Measurements from ENCODE around the gene WNK2. TPM values are rescaled to one million over a fixed set of nuclear protein-coding genes. Genes with fewer than 3 reads are reported as not detected.

The WNK2 gene
- total RNA-seq, 2 experiments from 2014 or later: 1.7 to 2.8 TPM

DNA sequence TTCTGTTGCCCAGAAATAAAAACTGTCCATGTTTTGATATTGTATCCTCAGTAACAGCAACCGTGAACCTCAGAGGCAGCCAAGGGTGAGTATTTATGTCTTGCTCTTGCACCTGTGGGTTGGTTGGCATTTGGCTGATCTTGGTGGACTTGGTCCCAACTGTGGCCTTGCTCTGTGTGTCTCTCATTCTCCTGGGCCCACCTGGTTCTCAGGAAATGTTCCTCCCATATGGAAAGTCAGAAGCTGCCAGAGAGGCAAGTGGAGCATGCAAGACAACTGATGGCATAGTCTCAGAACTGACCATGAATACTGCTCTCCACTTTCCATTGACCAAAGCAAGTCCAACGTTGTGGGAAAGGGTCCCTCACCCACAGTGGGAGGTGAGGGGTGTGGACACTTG lies 36.3 kb upstream of the WNK2 start:
- DNase-seq (no peak), ATAC-seq (no peak)
- TF ChIP-seq, protein P1, sequence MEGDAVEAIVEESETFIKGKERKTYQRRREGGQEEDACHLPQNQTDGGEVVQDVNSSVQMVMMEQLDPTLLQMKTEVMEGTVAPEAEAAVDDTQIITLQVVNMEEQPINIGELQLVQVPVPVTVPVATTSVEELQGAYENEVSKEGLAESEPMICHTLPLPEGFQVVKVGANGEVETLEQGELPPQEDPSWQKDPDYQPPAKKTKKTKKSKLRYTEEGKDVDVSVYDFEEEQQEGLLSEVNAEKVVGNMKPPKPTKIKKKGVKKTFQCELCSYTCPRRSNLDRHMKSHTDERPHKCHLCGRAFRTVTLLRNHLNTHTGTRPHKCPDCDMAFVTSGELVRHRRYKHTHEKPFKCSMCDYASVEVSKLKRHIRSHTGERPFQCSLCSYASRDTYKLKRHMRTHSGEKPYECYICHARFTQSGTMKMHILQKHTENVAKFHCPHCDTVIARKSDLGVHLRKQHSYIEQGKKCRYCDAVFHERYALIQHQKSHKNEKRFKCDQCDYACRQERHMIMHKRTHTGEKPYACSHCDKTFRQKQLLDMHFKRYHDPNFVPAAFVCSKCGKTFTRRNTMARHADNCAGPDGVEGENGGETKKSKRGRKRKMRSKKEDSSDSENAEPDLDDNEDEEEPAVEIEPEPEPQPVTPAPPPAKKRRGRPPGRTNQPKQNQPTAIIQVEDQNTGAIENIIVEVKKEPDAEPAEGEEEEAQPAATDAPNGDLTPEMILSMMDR (IDR thresholded peaks at IDR 0.05): no peak
- H3K27ac Mint-ChIP-seq: peak overlapping the region; percentile 99
- ChIA-PET CTCF (interaction anchor here (1.2 to 2.8 kb wide), 3 partner anchors 21 to 39 kb away, joined by 3 to 8 read pairs (median 3); no protein-coding TSS in a partner anchor), POLR2A (interaction anchor here (1.4 to 2.5 kb wide), 2 partner anchors 13 to 83 kb away, joined by 5 to 12 read pairs; partner anchors contain the start of gene NINJ1)
- H3K9me3 Mint-ChIP-seq: peaks cover 29% of the 10 kb centered on the region
- intact Hi-C loops (cut with micrococcal nuclease): no loop called here
- no peaks in the 10 kb centered on the region for H3K27me3 Mint-ChIP-seq
- H3K4me3 Mint-ChIP-seq: no peak overlapping the region
- H3K4me1 Mint-ChIP-seq (ENCODE audit: low read depth): peaks cover 57% of the 10 kb centered on the region
- peaks cover 32% of the 10 kb centered on the region for H3K36me3 Mint-ChIP-seq (ENCODE audit: low read depth)

DNA sequence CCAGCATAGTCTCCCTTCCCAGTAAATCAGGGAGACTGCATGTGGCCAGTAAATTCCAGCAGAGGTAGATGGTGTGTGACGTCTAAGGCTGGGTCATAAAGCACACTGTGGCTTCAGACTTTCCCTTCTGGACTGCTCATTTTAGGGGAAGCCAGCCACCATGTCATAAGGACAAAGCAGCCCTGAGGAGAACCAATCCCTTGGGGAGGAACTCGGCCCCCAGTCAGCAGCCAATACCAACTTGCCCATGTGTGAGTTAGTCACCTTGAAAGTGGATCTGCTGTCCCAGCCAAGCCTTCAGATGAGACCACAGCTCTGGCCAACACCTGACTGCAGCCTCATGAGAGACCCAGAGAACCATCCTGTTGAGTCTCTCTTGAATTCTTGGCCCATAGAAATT lies 35.2 kb upstream of the WNK2 start:
- peaks cover 29% of the 10 kb centered on the region for H3K9me3 Mint-ChIP-seq
- H3K27ac Mint-ChIP-seq: peak overlapping the region; percentile 84
- TF ChIP-seq, protein P1 (IDR thresholded peaks at IDR 0.05): no peak
- DNase-seq (peak; percentile 48), ATAC-seq (no peak)
- ChIA-PET CTCF (no interaction called here), POLR2A (interaction anchor here (1.0 to 1.1 kb wide), 2 partner anchors 15 to 195 kb away, joined by 3 read pairs; no protein-coding TSS in a partner anchor)
- no peaks in the 10 kb centered on the region for H3K27me3 Mint-ChIP-seq
- peaks cover 50% of the 10 kb centered on the region for H3K4me1 Mint-ChIP-seq (ENCODE audit: low read depth)
- H3K36me3 Mint-ChIP-seq (ENCODE audit: low read depth): peaks cover 32% of the 10 kb centered on the region
- peak overlapping the region; percentile 10 for H3K4me3 Mint-ChIP-seq
- intact Hi-C loops (cut with micrococcal nuclease): no loop called here

DNA sequence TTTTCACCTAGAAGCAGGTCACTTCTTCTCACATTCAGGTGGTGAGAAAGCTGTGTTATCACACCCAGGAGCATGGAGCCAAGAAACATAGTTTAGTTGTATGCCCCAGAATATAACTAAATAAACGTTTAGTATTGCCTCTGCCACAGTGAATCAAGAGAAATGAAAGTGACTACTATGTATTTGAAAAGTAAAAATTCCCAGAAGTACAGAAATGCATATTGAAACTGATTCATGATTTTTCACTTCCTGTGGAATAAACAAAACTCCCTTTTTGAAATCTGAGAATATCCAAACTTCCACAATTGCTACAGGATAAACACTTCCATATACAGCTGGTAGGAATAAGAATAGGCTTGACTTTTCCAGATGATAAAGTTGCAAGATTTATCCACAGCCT lies 34.6 kb upstream of the WNK2 start:
- DNase-seq (no peak), ATAC-seq (no peak)
- H3K27me3 Mint-ChIP-seq: no peaks in the 10 kb centered on the region
- TF ChIP-seq, protein P1 (IDR thresholded peaks at IDR 0.05): no peak
- H3K9me3 Mint-ChIP-seq: peaks cover 29% of the 10 kb centered on the region
- no peak overlapping the region for H3K4me3 Mint-ChIP-seq
- peak overlapping the region; percentile 84 for H3K27ac Mint-ChIP-seq
- intact Hi-C loops (cut with micrococcal nuclease): no loop called here
- H3K4me1 Mint-ChIP-seq (ENCODE audit: low read depth): peaks cover 44% of the 10 kb centered on the region
- CTCF ChIA-PET: interaction anchor here (1.1 to 1.5 kb wide), 2 partner anchors 29 to 146 kb away, joined by 4 read pairs; no protein-coding TSS in a partner anchor
- peaks cover 32% of the 10 kb centered on the region for H3K36me3 Mint-ChIP-seq (ENCODE audit: low read depth)
- POLR2A ChIA-PET: interaction anchor here (1.0 to 1.1 kb wide), 3 partner anchors 16 to 196 kb away, joined by 3 read pairs; no protein-coding TSS in a partner anchor

DNA sequence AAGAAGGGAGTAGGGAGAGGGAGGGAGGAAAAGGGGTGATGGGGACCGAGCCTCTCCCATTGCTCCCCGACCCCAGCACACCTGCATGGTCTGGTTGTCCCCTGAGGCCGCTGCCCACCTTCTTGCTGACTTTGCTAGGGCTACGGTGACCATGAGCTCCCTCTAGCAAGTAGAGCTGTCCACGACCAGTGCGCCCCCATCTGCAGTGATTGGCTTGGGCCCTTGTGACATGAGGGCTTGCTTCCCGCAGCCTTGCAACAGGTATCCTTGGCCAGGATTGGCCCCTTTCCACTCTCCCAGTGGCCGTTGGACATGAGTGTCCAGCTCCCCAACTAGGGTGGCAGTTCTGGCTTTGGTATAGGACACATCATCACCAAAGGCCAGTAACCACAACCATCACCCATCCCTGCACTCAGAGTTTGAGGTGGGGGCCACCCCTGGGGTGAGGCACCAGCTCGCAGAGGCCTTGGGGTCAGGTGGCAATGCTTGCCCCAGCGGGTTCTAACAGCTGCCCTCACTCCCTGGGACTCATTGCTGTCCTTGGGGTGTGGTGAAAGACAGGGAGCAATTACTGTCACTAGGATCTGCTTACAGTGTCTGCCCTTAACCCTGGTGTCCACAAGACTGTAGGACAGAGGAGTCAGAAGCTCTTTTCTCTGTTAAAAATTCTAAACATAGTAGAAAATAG lies 32.7 kb upstream of the WNK2 start:
- H3K27ac Mint-ChIP-seq: no peak overlapping the region
- peaks cover 25% of the 10 kb centered on the region for H3K9me3 Mint-ChIP-seq
- ATAC-seq: no peak
- intact Hi-C loops (cut with micrococcal nuclease): no loop called here
- no peaks in the 10 kb centered on the region for H3K27me3 Mint-ChIP-seq
- CTCF ChIA-PET: no interaction called here
- TF ChIP-seq, protein P1 (IDR thresholded peaks at IDR 0.05): no peak
- POLR2A ChIA-PET: interaction anchor here (0.9 to 1.8 kb wide), 4 partner anchors 10 to 92 kb away, joined by 3 to 4 read pairs (median 3); no protein-coding TSS in a partner anchor
- no peak for DNase-seq
- H3K4me1 Mint-ChIP-seq (ENCODE audit: low read depth): peaks cover 35% of the 10 kb centered on the region
- no peak overlapping the region for H3K4me3 Mint-ChIP-seq
- peaks cover 27% of the 10 kb centered on the region for H3K36me3 Mint-ChIP-seq (ENCODE audit: low read depth)
